GM12873 (cell line): ENCODE measurements around the gene ZNF282.
A peak's percentile ranks its signal among the peaks of the same experiment; 100 is the strongest.

Experiments used
- CTCF ChIP-seq: IDR thresholded peaks from 2 replicates; pipeline ENCODE4 v1.5.1; 2012; ENCODE audit warnings: low read depth, mild to moderate bottlenecking, moderate library complexity, low read length, control low read depth; ENCODE audit not compliant: insufficient read depth; ENCODE audit errors: missing control alignments

Gene ZNF282

DNA sequence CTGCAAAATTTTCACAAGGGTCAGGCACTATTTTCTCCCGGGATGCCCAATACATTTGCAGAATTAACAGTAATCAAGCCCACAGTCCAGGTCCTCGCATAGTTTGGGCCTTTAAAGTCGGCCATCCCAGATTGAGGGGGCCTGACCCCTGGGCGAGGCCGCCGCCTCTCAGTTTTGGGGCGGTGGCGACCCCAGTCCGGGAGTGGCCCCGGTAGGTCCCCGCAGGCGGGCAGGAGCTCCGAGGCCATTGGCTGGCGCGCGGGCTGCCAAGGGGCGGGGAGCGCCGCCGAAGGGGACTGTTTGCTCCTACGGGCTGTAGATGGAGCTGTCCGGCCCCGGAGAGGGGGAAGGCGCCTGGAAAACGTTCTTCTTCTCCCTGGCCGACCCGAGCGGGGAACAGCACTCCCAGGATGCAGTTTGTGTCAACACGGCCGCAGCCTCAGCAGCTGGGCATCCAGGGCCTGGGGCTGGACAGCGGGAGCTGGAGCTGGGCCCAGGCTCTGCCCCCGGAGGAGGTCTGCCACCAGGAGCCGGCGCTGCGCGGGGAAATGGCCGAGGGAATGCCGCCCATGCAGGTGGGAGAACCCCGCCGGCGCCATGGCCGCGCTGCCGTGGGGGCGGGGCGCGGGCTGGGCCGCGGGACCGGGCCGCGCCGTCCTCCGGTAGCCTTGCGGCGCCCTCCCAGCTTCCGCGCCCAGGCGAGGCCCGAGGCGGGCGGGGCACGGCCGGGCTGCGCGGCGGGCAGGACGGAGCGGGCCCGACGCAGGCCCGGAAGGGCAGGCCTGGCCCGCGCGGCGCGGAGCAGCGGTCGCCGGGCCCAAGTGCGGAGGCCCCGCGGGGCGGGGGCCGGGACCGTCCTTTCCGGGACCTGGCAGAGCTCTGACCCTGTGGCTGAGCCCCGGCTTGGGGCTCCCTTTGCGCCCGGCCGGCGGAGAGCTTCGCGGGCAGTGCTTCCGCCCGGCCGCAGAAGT is at the start of gene ZNF282:
TSS of gene ZNF282 (plus strand) at position 367 of the 971 bp plus-strand sequence. CDS start at position 411, 44 bp downstream.
- TF ChIP-seq CTCF = peak; percentile 67

- TF ChIP-seq CTCF = peak; percentile 68
Measured at GRCh38 chr7:149147072-149147751, 48.1 kb upstream of the ZNF282 start, which contains the start of gene ZNF398. ZNF398 (plus strand) TSS chr7:149147453; CDS start chr7:149147743, 290 bp downstream.

DNA sequence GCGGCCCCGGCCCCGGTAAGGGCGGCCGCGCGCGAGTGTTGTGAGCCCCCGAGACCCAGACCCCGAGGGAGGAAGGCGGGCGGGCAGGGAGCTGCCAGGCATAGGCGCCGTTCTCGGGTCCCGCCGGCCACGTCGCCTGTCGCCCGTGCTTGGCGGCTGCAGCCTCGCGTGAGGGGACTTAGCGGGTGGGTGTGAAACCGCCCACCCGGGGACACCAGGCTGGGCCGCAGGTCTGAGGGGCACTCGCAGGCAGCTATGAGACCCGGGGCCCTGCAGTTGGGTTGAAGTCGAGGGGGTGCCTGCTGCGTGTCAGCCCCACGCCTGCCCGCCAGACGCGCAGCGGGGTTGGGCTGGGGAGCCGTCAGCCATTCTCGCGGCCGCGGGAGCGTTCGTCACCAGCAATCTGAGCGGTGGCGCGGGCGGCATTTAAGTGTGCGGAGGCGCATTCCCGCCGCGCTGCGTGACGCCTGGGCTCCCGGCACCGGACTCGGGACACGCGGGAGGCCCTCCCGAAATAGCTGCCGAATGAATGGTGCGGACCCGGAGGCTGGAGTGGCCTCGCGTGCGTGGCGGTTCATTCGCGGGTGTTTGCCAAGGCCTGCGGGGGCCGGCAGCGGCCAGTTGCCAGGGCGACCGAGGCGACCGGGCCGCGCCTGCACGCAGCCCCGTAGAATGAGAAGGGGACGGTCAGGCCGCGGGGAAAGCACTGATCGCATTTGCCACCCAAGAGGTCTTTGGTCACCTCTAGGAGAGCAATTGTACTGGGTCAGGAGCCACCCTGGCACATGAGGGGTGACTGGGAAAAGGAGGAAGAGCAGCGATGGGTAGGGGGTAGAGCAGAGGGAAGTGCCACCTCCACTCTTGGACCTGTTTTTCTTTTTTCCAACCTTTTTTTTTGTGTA is 47.3 kb upstream of the ZNF282 start:
- no peak for TF ChIP-seq CTCF

- no peak for TF ChIP-seq CTCF
Measured at GRCh38 chr7:149150981-149151380, 44.4 kb upstream of the ZNF282 start.

DNA sequence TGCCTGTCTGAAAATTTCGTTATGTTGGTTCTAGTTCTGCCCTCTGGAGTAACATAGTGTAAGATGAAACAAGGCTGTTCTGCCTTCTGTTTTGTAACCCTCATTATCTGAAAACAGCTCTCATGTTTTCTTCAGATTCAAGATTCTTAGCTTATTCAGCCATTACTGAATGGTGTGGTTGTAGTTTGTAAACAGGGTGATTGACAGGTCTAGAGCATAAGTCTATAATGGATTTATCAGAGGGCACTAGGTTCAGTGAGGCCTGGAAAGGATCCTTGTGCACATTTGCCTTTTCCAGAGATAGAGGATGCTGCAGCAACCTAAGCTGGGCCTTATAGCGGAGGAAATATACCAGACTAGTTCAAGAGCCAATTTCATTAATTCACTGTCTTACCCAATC is 42.0 kb upstream of the ZNF282 start:
- no peak for TF ChIP-seq CTCF

- no peak for TF ChIP-seq CTCF
Measured at GRCh38 chr7:149154056-149154455, 41.3 kb upstream of the ZNF282 start.
